ENCODE measurements around the gene CRYZ. TPM values are rescaled to one million over a fixed set of nuclear protein-coding genes. Genes with fewer than 3 reads are reported as not detected.
A peak's percentile ranks its signal among the peaks of the same experiment; 100 is the strongest.

Gene CRYZ
- total and polyA plus RNA-seq, 10 of the 15 experiments (the other 5 are each of a cell fraction or from before 2014, with no cell fraction given), result 53.4 to 194 (median 79.8) TPM

DNA sequence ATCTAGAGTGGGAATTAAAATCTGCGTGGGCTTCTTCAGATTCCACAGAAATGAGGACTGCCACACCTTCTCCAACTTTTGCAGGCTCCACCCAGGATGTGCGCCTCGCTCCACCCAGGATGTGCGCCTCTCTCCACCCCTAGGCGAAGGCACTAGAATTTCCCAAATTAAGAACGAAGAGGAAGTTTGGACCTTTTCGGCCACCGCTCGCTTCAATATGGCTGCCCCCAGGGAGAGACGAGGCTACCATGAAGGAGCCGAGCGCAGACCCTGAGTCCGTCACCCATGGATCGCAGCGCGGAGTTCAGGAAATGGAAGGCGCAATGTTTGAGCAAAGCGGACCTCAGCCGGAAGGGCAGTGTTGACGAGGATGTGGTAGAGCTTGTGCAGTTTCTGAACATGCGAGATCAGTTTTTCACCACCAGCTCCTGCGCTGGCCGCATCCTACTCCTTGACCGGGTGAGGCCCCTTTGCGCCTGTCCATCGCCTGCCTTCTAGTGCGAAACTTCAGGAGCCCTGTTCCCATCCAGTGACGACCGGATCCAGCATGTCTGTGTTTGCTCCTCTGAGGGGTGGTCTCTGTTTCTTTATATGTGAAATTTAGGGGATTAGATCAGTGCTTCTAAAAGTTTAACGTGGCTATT lies at the start of gene CRYZ, which contains the start of gene TYW3 (continued):
- TF ChIP-seq, protein P1, sequence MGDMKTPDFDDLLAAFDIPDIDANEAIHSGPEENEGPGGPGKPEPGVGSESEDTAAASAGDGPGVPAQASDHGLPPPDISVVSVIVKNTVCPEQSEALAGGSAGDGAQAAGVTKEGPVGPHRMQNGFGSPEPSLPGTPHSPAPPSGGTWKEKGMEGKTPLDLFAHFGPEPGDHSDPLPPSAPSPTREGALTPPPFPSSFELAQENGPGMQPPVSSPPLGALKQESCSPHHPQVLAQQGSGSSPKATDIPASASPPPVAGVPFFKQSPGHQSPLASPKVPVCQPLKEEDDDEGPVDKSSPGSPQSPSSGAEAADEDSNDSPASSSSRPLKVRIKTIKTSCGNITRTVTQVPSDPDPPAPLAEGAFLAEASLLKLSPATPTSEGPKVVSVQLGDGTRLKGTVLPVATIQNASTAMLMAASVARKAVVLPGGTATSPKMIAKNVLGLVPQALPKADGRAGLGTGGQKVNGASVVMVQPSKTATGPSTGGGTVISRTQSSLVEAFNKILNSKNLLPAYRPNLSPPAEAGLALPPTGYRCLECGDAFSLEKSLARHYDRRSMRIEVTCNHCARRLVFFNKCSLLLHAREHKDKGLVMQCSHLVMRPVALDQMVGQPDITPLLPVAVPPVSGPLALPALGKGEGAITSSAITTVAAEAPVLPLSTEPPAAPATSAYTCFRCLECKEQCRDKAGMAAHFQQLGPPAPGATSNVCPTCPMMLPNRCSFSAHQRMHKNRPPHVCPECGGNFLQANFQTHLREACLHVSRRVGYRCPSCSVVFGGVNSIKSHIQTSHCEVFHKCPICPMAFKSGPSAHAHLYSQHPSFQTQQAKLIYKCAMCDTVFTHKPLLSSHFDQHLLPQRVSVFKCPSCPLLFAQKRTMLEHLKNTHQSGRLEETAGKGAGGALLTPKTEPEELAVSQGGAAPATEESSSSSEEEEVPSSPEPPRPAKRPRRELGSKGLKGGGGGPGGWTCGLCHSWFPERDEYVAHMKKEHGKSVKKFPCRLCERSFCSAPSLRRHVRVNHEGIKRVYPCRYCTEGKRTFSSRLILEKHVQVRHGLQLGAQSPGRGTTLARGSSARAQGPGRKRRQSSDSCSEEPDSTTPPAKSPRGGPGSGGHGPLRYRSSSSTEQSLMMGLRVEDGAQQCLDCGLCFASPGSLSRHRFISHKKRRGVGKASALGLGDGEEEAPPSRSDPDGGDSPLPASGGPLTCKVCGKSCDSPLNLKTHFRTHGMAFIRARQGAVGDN (IDR thresholded peaks at IDR 0.05), result no peak; the same call in 1 of the 2 replicates
- TF ChIP-seq, protein P2, sequence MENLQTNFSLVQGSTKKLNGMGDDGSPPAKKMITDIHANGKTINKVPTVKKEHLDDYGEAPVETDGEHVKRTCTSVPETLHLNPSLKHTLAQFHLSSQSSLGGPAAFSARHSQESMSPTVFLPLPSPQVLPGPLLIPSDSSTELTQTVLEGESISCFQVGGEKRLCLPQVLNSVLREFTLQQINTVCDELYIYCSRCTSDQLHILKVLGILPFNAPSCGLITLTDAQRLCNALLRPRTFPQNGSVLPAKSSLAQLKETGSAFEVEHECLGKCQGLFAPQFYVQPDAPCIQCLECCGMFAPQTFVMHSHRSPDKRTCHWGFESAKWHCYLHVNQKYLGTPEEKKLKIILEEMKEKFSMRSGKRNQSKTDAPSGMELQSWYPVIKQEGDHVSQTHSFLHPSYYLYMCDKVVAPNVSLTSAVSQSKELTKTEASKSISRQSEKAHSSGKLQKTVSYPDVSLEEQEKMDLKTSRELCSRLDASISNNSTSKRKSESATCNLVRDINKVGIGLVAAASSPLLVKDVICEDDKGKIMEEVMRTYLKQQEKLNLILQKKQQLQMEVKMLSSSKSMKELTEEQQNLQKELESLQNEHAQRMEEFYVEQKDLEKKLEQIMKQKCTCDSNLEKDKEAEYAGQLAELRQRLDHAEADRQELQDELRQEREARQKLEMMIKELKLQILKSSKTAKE (IDR thresholded peaks at IDR 0.05; ENCODE audit: low read depth, poor library complexity, severe bottlenecking), result no peak
- TF ChIP-seq BACH1 (IDR thresholded peaks at IDR 0.05; ENCODE audit: borderline replicate concordance) (no peak), ZNF274 (IDR thresholded peaks at IDR 0.05; ENCODE audit: insufficient read depth, insufficient read length) (no peak), CREB1 (IDR thresholded peaks at IDR 0.05; ENCODE audit: low read depth) (peak; percentile 78; the same call in 1 of the 2 replicates), NR2F1 (conservative IDR thresholded peaks at IDR 0.05) (no peak), PAX5 (IDR thresholded peaks at IDR 0.05; ENCODE audit: borderline replicate concordance, low read depth, low read length) (no peak), MTA2 (IDR thresholded peaks at IDR 0.05; ENCODE audit: low read depth) (peak; percentile 30; the same call in 1 of the 2 replicates), NFXL1 (IDR thresholded peaks at IDR 0.05; ENCODE audit: borderline replicate concordance) (no peak), EED (IDR thresholded peaks at IDR 0.05; ENCODE audit: low read depth) (peak; percentile 78), MEF2A (IDR thresholded peaks at IDR 0.05; ENCODE audit: insufficient read depth, low read depth, low read length) (0 out of 2 replicates have a peak, but pooled peaks have one; percentile 44), RELA (IDR thresholded peaks at IDR 0.05; ENCODE audit: borderline replicate concordance, partially characterized antibody) (peak; percentile 88), GABPA (IDR thresholded peaks at IDR 0.05; ENCODE audit: low read depth) (peak; percentile 32; the same call in 1 of the 2 replicates), NR2C1 (IDR thresholded peaks at IDR 0.05) (peak; percentile 74), NFYA (IDR thresholded peaks at IDR 0.05; ENCODE audit: borderline replicate concordance, low read depth, low read length) (no peak), NBN (IDR thresholded peaks at IDR 0.05) (peak; percentile 93), NFIC (IDR thresholded peaks at IDR 0.05; ENCODE audit: low read depth, low read length) (peak; percentile 39; the same call in 1 of the 2 replicates)
- TF ChIP-seq, protein P3, sequence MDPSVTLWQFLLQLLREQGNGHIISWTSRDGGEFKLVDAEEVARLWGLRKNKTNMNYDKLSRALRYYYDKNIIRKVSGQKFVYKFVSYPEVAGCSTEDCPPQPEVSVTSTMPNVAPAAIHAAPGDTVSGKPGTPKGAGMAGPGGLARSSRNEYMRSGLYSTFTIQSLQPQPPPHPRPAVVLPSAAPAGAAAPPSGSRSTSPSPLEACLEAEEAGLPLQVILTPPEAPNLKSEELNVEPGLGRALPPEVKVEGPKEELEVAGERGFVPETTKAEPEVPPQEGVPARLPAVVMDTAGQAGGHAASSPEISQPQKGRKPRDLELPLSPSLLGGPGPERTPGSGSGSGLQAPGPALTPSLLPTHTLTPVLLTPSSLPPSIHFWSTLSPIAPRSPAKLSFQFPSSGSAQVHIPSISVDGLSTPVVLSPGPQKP (IDR thresholded peaks at IDR 0.05; ENCODE audit: low read depth, low read length), result no peak
- TF ChIP-seq, protein P4, sequence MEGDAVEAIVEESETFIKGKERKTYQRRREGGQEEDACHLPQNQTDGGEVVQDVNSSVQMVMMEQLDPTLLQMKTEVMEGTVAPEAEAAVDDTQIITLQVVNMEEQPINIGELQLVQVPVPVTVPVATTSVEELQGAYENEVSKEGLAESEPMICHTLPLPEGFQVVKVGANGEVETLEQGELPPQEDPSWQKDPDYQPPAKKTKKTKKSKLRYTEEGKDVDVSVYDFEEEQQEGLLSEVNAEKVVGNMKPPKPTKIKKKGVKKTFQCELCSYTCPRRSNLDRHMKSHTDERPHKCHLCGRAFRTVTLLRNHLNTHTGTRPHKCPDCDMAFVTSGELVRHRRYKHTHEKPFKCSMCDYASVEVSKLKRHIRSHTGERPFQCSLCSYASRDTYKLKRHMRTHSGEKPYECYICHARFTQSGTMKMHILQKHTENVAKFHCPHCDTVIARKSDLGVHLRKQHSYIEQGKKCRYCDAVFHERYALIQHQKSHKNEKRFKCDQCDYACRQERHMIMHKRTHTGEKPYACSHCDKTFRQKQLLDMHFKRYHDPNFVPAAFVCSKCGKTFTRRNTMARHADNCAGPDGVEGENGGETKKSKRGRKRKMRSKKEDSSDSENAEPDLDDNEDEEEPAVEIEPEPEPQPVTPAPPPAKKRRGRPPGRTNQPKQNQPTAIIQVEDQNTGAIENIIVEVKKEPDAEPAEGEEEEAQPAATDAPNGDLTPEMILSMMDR (IDR thresholded peaks at IDR 0.05 in 2 of 3, conservative IDR thresholded peaks at IDR 0.05 in 1 of 3; ENCODE audit: control insufficient read depth in 2 of 3, extremely low read depth in 1 of 3, insufficient read depth in 1 of 3, low read depth in 3 of 3, low read length in 3 of 3), result no peak
- TF ChIP-seq, protein P5, sequence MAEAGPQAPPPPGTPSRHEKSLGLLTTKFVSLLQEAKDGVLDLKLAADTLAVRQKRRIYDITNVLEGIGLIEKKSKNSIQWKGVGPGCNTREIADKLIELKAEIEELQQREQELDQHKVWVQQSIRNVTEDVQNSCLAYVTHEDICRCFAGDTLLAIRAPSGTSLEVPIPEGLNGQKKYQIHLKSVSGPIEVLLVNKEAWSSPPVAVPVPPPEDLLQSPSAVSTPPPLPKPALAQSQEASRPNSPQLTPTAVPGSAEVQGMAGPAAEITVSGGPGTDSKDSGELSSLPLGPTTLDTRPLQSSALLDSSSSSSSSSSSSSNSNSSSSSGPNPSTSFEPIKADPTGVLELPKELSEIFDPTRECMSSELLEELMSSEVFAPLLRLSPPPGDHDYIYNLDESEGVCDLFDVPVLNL (IDR thresholded peaks at IDR 0.05; ENCODE audit: low read depth, low read length), result no peak

Measured in GM12878 (cell line).